ENCODE results near the gene ZNF236.

DNA sequence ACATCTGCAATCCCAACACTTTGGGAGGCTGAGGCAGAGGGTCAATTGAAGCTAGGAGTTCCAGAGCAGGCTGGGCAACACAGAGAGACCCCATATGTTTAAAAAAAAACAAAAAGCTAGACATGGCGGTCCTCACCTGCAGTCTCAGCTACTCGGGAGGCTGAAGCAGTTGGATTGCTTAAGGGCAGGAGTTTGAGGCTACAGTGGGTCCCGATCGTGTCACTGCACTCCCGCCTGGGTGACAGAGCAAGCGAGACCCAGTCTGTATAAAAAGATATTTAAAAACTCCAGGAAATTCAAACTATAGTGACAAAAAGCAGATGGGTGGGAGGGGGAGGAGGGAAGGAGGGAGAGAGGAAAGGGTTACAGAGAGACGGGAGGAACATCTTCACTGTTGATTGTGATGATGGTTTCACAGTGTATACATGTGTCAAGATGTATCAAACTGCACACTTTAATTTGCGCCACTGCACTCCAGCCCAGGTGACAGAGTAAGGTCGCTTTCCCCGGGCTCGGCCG, 942 bp upstream of the ZNF236 start:
- TF ChIP-seq CTCF (IDR thresholded peaks at IDR 0.05; ENCODE audit: poor library complexity): no peak
- TF ChIP-seq EZH2 (IDR thresholded peaks at IDR 0.05; ENCODE audit: borderline replicate concordance): no peak
